ENCODE data around the gene PPP1R26. TPM values are rescaled to one million over a fixed set of nuclear protein-coding genes. Genes with fewer than 3 reads are reported as not detected.

Gene PPP1R26
- polyA plus RNA-seq, 2 of the 4 experiments (the other 2 are of a cell fraction): 8.5 to 12.7 TPM

DNA sequence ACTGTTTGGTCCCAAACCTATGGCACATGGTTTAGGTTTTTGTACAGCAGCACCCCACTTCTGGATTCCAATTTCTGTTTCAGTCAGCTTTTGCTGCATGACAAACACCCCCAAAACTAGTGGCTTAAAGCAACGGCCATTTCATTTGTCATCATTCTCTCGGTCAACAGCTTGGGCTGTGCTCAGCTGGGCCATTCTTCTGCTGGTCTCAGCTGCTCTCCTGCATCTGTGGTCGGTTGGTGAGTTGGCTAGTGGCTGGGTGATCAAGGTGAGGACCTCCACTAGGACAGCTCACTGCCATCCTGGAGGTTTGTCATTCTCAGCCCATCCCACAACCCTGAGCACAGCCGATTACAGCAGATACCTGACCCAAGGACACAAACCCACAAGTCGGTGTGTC lies 24.8 kb upstream of the PPP1R26 start:
- FAIRE-seq (no peak), DNase-seq (ENCODE audit: low read depth in 1 of 2, low spot score in 1 of 2) (no peak), ATAC-seq (no peak)
- H3K27ac ChIP-seq: no peak overlapping the region
- no peak for TF ChIP-seq RARB (CRISPR knock-in tag; IDR thresholded peaks at IDR 0.05)
- TF ChIP-seq POLR2AphosphoS2 (conservative IDR thresholded peaks at IDR 0.05; ENCODE audit: low read length): no peak
- no peak for TF ChIP-seq BHLHE40 (IDR thresholded peaks at IDR 0.05; ENCODE audit: low read depth, low read length)
- TF ChIP-seq, protein P1, sequence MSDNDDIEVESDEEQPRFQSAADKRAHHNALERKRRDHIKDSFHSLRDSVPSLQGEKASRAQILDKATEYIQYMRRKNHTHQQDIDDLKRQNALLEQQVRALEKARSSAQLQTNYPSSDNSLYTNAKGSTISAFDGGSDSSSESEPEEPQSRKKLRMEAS (IDR thresholded peaks at IDR 0.05): no peak
- TF ChIP-seq CHD2 (IDR thresholded peaks at IDR 0.05; ENCODE audit: low read length, partially characterized antibody): no peak
- TF ChIP-seq PHF8 (IDR thresholded peaks at IDR 0.05; ENCODE audit: borderline replicate concordance, low read depth): no peak
- TF ChIP-seq EHMT2 (IDR thresholded peaks at IDR 0.05; ENCODE audit: low read depth): no peak
- no peak for TF ChIP-seq EHF (CRISPR knock-in tag; IDR thresholded peaks at IDR 0.05)
- TF ChIP-seq RAD21 (conservative IDR thresholded peaks at IDR 0.05 in 1 of 2, IDR thresholded peaks at IDR 0.05 in 1 of 2): no peak
- no peak for TF ChIP-seq FOSL2 (IDR thresholded peaks at IDR 0.05)
- TF ChIP-seq FOSL2 (CRISPR knock-in tag; IDR thresholded peaks at IDR 0.05): no peak
- no peak for TF ChIP-seq JUNB (IDR thresholded peaks at IDR 0.05)
- TF ChIP-seq HEYL (CRISPR knock-in tag; IDR thresholded peaks at IDR 0.05): no peak
- H3K4me1 ChIP-seq: no peaks in the 10 kb centered on the region
- no peak overlapping the region for H3K4me3 ChIP-seq
- H3K4me2 ChIP-seq: no peak overlapping the region
- POLR2A ChIA-PET: no interaction called here
- CTCF ChIA-PET: interaction anchor here (0.6 to 2.8 kb wide), 9 partner anchors 12 to 368 kb away, joined by 3 to 13 read pairs (median 4); no protein-coding TSS in a partner anchor
- WGBS (ENCODE audit: missing lambda C conversion rate): 12% methylated on average over 5 of the region's 5 CpGs
- peaks cover 9% of the 10 kb centered on the region; the same call in 2 of the 3 replicates for H3K9me3 ChIP-seq

DNA sequence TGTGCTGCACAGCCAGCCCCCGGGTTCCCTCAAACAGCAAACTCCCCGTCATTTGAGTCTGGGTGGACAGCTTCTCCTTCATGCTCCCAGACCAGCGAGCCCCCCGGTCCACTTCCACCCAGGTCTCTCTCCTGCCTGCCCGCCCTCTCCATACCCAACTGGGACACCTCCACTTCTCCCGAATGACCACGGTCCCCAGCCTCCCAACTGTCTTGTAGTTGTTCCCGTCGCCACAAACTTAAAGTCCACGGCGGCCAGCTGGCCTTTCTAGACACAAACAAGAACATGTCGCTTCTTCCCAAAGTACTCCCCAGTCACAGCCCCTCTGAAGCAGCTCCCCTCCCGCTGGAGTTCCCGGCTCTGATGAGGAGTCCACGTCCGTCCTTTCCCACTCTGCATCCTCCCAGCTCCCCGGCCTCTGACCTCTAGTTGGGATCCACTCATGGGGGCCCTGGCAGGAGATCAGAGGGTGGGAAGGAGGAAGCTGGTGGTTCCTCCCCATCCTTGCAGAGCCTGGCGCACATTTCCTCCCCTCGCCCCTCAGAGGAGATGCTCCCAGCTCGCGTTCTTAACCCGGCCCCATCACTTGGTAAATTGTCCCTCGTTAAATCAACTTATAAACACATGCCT lies 24.1 kb upstream of the PPP1R26 start:
- Histone ChIP-seq H3K27ac (no peak overlapping the region), H3K4me3 (no peak overlapping the region), H3K4me2 (no peak overlapping the region), H3K9me3 (peaks cover 9% of the 10 kb centered on the region; the same call in 2 of the 3 replicates), H3K4me1 (no peaks in the 10 kb centered on the region)
- TF ChIP-seq, protein P2, sequence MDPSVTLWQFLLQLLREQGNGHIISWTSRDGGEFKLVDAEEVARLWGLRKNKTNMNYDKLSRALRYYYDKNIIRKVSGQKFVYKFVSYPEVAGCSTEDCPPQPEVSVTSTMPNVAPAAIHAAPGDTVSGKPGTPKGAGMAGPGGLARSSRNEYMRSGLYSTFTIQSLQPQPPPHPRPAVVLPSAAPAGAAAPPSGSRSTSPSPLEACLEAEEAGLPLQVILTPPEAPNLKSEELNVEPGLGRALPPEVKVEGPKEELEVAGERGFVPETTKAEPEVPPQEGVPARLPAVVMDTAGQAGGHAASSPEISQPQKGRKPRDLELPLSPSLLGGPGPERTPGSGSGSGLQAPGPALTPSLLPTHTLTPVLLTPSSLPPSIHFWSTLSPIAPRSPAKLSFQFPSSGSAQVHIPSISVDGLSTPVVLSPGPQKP (IDR thresholded peaks at IDR 0.05; ENCODE audit: low read depth, low read length): no peak
- TF ChIP-seq TFCP2L1 (CRISPR knock-in tag; IDR thresholded peaks at IDR 0.05) (no peak), RARB (CRISPR knock-in tag; IDR thresholded peaks at IDR 0.05) (no peak), RNF2 (IDR thresholded peaks at IDR 0.05; ENCODE audit: borderline replicate concordance, low read depth) (no peak), HOXA7 (CRISPR knock-in tag; IDR thresholded peaks at IDR 0.05) (no peak)
- TF ChIP-seq, protein P3, sequence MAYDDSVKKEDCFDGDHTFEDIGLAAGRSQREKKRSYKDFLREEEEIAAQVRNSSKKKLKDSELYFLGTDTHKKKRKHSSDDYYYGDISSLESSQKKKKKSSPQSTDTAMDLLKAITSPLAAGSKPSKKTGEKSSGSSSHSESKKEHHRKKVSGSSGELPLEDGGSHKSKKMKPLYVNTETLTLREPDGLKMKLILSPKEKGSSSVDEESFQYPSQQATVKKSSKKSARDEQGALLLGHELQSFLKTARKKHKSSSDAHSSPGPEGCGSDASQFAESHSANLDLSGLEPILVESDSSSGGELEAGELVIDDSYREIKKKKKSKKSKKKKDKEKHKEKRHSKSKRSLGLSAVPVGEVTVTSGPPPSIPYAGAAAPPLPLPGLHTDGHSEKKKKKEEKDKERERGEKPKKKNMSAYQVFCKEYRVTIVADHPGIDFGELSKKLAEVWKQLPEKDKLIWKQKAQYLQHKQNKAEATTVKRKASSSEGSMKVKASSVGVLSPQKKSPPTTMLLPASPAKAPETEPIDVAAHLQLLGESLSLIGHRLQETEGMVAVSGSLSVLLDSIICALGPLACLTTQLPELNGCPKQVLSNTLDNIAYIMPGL (CRISPR knock-in tag; IDR thresholded peaks at IDR 0.05; ENCODE audit: borderline replicate concordance): no peak
- ATAC-seq (no peak), FAIRE-seq (no peak), DNase-seq (ENCODE audit: low read depth in 1 of 2, low spot score in 1 of 2) (no peak)
- POLR2A ChIA-PET: no interaction called here
- CTCF ChIA-PET: interaction anchor here (0.6 to 2.0 kb wide), 6 partner anchors 15 to 369 kb away, joined by 3 to 11 read pairs (median 4); no protein-coding TSS in a partner anchor
- 67% methylated on average over 23 of the region's 23 CpGs for WGBS (ENCODE audit: missing lambda C conversion rate)

DNA sequence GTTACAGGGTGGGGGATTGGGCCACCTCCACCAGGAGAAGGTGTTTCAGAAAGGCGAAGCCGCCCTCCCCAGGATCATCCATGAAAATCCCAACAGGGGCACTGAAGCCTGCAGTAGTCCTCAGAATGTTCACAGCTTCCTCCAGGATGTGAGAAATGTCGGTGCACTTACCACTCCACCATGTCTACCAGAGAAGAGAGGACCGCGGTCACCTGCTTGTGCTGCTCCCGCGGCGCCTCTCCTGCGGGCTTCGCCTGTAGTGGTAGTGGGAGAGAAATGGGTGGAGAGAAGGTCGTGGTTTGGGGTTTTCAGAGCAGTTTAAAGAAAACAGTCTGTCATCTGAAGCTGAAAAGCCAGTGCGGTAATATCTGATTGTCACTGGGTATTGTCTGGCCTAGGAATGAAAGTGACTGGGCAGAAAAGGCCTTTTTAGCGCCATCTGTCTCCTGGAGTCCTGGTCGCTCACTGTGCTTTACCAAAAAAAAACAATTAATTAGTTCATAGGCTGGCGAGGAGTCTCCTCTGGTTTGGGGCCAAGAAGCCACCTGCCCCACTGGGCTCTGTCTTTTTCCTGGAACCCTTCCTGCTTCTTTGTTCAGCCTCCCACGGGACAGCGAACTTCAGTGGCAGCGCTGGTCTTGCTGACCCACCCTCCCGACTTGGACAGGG lies 23.0 kb upstream of the PPP1R26 start:
- CTCF ChIA-PET: interaction anchor here (2.0 kb wide), 1 partner anchor 16 kb away, joined by 11 read pairs; no protein-coding TSS in a partner anchor
- no peak overlapping the region for H3K4me3 ChIP-seq
- FAIRE-seq: no peak
- H3K4me1 ChIP-seq: no peaks in the 10 kb centered on the region
- H3K27ac ChIP-seq: no peak overlapping the region
- WGBS (ENCODE audit: missing lambda C conversion rate): 71% methylated on average over 19 of the region's 19 CpGs
- DNase-seq (ENCODE audit: low read depth in 1 of 2, low spot score in 1 of 2): no peak
- no peak for ATAC-seq
- POLR2A ChIA-PET: no interaction called here
- peaks cover 9% of the 10 kb centered on the region; the same call in 2 of the 3 replicates for H3K9me3 ChIP-seq
- no peak overlapping the region for H3K4me2 ChIP-seq
- TF ChIP-seq ESRRA (IDR thresholded peaks at IDR 0.05; ENCODE audit: borderline replicate concordance, low read length) (no peak), HOXA7 (CRISPR knock-in tag; IDR thresholded peaks at IDR 0.05) (no peak), SMC3 (IDR thresholded peaks at IDR 0.05) (no peak), NR3C1 (IDR thresholded peaks at IDR 0.05) (no peak), TFCP2L1 (CRISPR knock-in tag; IDR thresholded peaks at IDR 0.05) (no peak), CHD4 (IDR thresholded peaks at IDR 0.05; ENCODE audit: borderline replicate concordance) (no peak), HOXB13 (CRISPR knock-in tag; IDR thresholded peaks at IDR 0.05; ENCODE audit: low read depth) (no peak), ZC3H11A (IDR thresholded peaks at IDR 0.05) (no peak), EHMT2 (IDR thresholded peaks at IDR 0.05; ENCODE audit: low read depth) (no peak), RNF2 (IDR thresholded peaks at IDR 0.05; ENCODE audit: borderline replicate concordance, low read depth) (no peak), CHD2 (IDR thresholded peaks at IDR 0.05; ENCODE audit: low read length, partially characterized antibody) (no peak), KDM1A (IDR thresholded peaks at IDR 0.05; ENCODE audit: low read depth) (no peak), HDAC2 (IDR thresholded peaks at IDR 0.05) (no peak), MAFK (IDR thresholded peaks at IDR 0.05; ENCODE audit: partially characterized antibody) (no peak)
- TF ChIP-seq, protein P4, sequence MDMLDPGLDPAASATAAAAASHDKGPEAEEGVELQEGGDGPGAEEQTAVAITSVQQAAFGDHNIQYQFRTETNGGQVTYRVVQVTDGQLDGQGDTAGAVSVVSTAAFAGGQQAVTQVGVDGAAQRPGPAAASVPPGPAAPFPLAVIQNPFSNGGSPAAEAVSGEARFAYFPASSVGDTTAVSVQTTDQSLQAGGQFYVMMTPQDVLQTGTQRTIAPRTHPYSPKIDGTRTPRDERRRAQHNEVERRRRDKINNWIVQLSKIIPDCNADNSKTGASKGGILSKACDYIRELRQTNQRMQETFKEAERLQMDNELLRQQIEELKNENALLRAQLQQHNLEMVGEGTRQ (IDR thresholded peaks at IDR 0.05): no peak
- TF ChIP-seq, protein P5, sequence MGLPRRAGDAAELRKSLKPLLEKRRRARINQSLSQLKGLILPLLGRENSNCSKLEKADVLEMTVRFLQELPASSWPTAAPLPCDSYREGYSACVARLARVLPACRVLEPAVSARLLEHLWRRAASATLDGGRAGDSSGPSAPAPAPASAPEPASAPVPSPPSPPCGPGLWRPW (IDR thresholded peaks at IDR 0.05): no peak

Measured in A549 (cell line).